Fibroblast of villous mesenchyme (primary cell): ENCODE measurements around the gene LPA. TPM values are rescaled to one million over a fixed set of nuclear protein-coding genes. Genes with fewer than 3 reads are reported as not detected.

ENCODE experiments used
- DNase-seq: peaks from one replicate; pipeline ENCODE4 v3.0.0-alpha.2; 2010; ENCODE audit warnings: low read depth
- H3K4me3 ChIP-seq: 2 replicates; pipeline ENCODE4 v1.5.1; 2011; ENCODE audit warnings: low read depth, mild to moderate bottlenecking, low read length
- CTCF ChIP-seq: IDR thresholded peaks from 2 replicates; pipeline ENCODE4 v1.5.1; 2012; ENCODE audit warnings: low read depth, mild to moderate bottlenecking, low read length; ENCODE audit not compliant: insufficient read depth
- total RNA-seq: library from RNA; depleted of rRNA; stranded (reverse); fragments of >200 nt; gene quantifications from 2 replicates; pipeline ENCODE4 v1.2.3, GENCODE V29; 2012

LPA gene
- total RNA-seq, 1 donor: not detected

GRCh38 chr6:160668589-160668988 is 4.5 kb upstream of the LPA start:
- no peak for TF ChIP-seq CTCF
- no peak for DNase-seq
- H3K4me3 ChIP-seq: no peak overlapping the region

DNA sequence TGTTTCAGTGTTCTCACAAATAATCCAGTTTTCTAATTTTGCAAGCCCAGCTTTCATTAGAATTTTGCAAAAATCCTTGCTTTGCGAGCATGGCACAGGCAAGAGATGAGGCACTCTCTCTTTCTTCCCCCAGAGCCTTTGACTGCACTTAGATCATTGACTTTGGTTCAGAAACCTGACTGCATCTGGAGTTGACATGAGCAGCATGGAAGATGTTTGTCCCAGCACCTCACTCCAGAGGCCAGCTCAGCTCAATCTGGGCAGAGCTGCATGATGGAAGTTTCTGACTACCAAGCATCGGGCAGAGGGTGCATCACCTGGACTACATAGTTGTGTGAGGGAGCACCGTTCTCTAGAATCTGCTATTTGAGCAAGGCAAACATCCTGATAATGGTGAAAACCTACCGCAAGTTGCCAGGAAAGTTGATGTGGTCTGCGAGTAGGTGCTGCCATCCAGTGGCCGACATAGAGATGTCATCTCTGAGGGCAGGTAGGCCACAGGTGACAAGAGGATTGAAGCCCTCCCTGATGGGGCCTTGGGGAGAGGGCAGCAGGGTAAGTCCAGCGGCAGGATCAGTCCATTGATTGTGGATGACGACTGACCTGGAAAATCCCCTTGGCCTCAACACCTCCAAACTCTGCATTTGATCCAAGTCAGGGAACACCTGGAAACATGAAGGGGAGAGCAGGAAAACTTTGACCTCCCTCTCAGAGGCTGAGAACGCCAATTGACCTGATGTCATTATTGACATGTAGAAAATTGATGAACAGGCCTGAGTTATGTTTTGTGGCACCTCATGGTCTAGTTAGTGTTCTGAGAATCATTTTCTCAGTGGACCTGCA is 3.8 kb upstream of the LPA start:
- DNase-seq: no peak
- TF ChIP-seq CTCF: no peak
- H3K4me3 ChIP-seq: no peak overlapping the region

DNA sequence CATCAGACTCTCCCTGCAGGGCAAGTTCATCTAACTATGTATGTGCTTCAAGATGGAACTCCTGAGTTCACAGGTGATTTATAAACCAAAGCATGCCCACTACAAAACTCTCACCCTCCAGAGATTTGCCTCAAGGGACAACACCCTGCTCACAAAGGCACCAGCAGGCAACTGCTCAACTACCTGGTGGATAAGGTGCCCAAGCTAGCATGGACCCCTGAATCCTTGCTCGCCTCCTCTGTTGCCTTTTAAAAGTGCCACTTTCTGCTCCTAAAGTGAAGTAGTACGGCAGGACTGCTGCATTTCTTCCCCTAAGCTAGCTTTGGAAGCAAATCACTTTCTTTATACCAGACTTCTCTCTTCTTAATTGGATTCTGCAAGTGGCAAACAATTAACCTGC is 1.2 kb downstream of the LPA start:
- DNase-seq: no peak
- no peak for TF ChIP-seq CTCF
- H3K4me3 ChIP-seq: no peak overlapping the region

DNA sequence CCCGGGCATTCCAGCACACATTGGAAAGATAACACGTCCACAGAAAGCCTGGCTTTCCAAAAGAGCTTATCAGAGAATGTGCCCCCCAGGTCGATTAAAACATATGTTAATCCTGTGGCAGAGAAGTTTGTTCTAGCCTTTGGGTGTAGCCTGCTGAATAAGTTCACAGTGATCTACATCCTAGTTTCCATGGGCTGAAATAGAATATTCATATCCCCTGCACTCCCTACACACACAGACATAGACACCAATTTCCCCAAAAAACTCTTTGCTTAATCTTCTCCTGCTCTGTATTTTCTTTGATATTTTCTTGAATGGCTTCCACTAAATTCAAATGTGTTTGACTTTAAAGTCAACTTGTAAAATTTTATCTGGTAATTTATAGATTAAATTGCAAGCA is 1.6 kb downstream of the LPA start:
- no peak for DNase-seq
- no peak for TF ChIP-seq CTCF
- H3K4me3 ChIP-seq: no peak overlapping the region

DNA sequence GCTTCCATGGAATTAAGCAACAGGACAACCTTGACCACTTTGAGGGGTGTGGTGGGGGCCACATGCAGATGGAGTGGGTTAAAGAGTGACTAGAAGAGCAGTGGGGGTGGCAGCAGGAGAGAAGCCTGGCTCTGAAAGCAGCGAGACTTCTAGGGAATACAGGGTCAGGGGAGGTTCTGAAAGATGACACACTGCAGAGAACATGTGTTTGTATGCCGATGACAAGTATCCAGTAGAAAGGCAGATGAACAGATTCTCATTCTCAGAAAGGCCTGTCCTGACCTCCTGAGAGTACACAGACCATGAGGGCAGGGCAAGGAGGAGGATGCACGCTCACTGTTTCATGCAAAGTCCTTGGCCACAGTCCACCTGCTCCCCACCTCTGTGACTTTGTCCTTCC is 2.9 kb downstream of the LPA start:
- H3K4me3 ChIP-seq: no peak overlapping the region
- no peak for TF ChIP-seq CTCF
- DNase-seq: no peak

DNA sequence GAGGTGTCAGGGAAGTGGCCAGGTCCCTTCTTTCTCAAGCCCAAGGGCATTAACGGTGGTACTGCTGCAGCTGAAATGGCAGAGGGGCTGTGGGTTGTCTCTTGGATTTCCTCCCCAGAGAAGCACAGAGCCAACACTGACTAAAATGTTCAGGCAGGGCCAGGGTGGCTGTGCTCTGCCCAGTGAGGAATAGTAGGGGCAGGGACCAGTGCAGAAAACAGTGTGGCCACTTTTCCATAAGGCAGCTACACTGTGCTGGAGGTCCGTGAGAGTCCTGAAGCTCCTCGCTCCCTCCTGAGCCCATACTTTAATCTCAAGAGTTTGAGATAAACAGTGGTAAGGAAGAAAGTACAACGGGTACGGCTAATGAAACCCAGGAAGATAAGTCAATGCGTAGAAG is 4.5 kb downstream of the LPA start:
- no peak overlapping the region for H3K4me3 ChIP-seq
- DNase-seq: no peak
- TF ChIP-seq CTCF: no peak

- DNase-seq: no peak
- no peak overlapping the region for H3K4me3 ChIP-seq
- TF ChIP-seq CTCF: no peak
Observed at GRCh38 chr6:160634706-160635105, 29.4 kb downstream of the LPA start.
